Dendritic cell treated with granulocyte-macrophage colony-stimulating factor and Interleukin-4, amounts not matched to agents 40 ng/mL and 50 ng/mL, for 4 days (primary cell): ENCODE data around the gene CNTFR.

ENCODE experiments used
- H3K27ac Mint-ChIP-seq: one replicate; pipeline ENCODE4 v1.8.0; 2022; ENCODE audit warnings: mild to moderate bottlenecking, mixed read lengths
- H3K27me3 Mint-ChIP-seq: one replicate; pipeline ENCODE4 v1.8.0; 2022; ENCODE audit warnings: mild to moderate bottlenecking, mixed read lengths
- H3K36me3 Mint-ChIP-seq: one replicate; pipeline ENCODE4 v1.8.0; 2022; ENCODE audit warnings: low read depth, mixed read lengths
- H3K4me1 Mint-ChIP-seq: one replicate; pipeline ENCODE4 v1.8.0; 2022; ENCODE audit warnings: low read depth, mixed read lengths
- H3K4me3 Mint-ChIP-seq: one replicate; pipeline ENCODE4 v1.8.0; 2022; ENCODE audit warnings: mild to moderate bottlenecking, moderate library complexity, mixed read lengths
- H3K9me3 Mint-ChIP-seq: one replicate; pipeline ENCODE4 v1.8.0; 2022; ENCODE audit warnings: mixed read lengths
- intact Hi-C: fragments of 100-400 bp; cut with micrococcal nuclease; formaldehyde crosslinking; loops from one replicate; pipeline ENCODE4 v1.15.0; 2022

CNTFR gene

GRCh38 chr9:34588671-34589635 lies 571 bp downstream of the CNTFR start:
- H3K4me3 Mint-ChIP-seq, result peak overlapping the region; percentile 1
- H3K9me3 Mint-ChIP-seq, result no peaks in the 10 kb centered on the region

GRCh38 chr9:34587271-34587670 lies 2.3 kb downstream of the CNTFR start:
- H3K4me1 Mint-ChIP-seq, result peaks cover 33% of the 10 kb centered on the region
- H3K27ac Mint-ChIP-seq, result no peak overlapping the region
- no peaks in the 10 kb centered on the region for H3K36me3 Mint-ChIP-seq
- H3K27me3 Mint-ChIP-seq, result peaks cover 92% of the 10 kb centered on the region
- no peaks in the 10 kb centered on the region for H3K9me3 Mint-ChIP-seq
- no peak overlapping the region for H3K4me3 Mint-ChIP-seq
- intact Hi-C loops, result no loop called here

More at GRCh38 chr9:34588671-34589635, 571 bp downstream of the CNTFR start:
- Mint-ChIP-seq H3K36me3 (no peaks in the 10 kb centered on the region), H3K27me3 (peaks cover 93% of the 10 kb centered on the region), H3K4me1 (peaks cover 48% of the 10 kb centered on the region), H3K27ac (no peak overlapping the region)
- intact Hi-C loops, result no loop called here

GRCh38 chr9:34585946-34586669 lies 3.4 kb downstream of the CNTFR start:
- Mint-ChIP-seq H3K4me3 (no peak overlapping the region), H3K36me3 (no peaks in the 10 kb centered on the region), H3K4me1 (peaks cover 21% of the 10 kb centered on the region), H3K27me3 (peaks cover 88% of the 10 kb centered on the region), H3K27ac (no peak overlapping the region), H3K9me3 (no peaks in the 10 kb centered on the region)
- intact Hi-C loops, result no loop called here

GRCh38 chr9:34584970-34585369 lies 4.6 kb downstream of the CNTFR start:
- intact Hi-C loops, result no loop called here
- Mint-ChIP-seq H3K4me3 (no peak overlapping the region), H3K4me1 (peaks cover 10% of the 10 kb centered on the region), H3K27ac (no peak overlapping the region), H3K27me3 (peaks cover 88% of the 10 kb centered on the region), H3K36me3 (no peaks in the 10 kb centered on the region), H3K9me3 (no peaks in the 10 kb centered on the region)

- Mint-ChIP-seq H3K27ac (no peak overlapping the region), H3K9me3 (no peaks in the 10 kb centered on the region), H3K27me3 (peaks cover 89% of the 10 kb centered on the region), H3K4me1 (peaks cover under 1% of the 10 kb centered on the region), H3K36me3 (no peaks in the 10 kb centered on the region), H3K4me3 (no peak overlapping the region)
- intact Hi-C loops, result no loop called here
These were observed 6.7 kb downstream of the CNTFR start for GRCh38 chr9:34582787-34583186.

- Mint-ChIP-seq H3K9me3 (no peaks in the 10 kb centered on the region), H3K4me3 (no peak overlapping the region), H3K4me1 (peaks cover 6% of the 10 kb centered on the region), H3K27me3 (peaks cover 88% of the 10 kb centered on the region), H3K36me3 (no peaks in the 10 kb centered on the region), H3K27ac (no peak overlapping the region)
- intact Hi-C loops, result no loop called here
These were observed 8.2 kb downstream of the CNTFR start for GRCh38 chr9:34581318-34581717.

GRCh38 chr9:34580358-34580757 lies 9.2 kb downstream of the CNTFR start:
- Mint-ChIP-seq H3K4me3 (no peak overlapping the region), H3K9me3 (no peaks in the 10 kb centered on the region), H3K4me1 (peaks cover 6% of the 10 kb centered on the region), H3K27ac (no peak overlapping the region), H3K27me3 (peaks cover 86% of the 10 kb centered on the region), H3K36me3 (no peaks in the 10 kb centered on the region)
- intact Hi-C loops, result no loop called here

GRCh38 chr9:34579808-34580163 lies 9.7 kb downstream of the CNTFR start:
- intact Hi-C loops, result no loop called here
- no peak overlapping the region for H3K27ac Mint-ChIP-seq
- no peak overlapping the region for H3K4me3 Mint-ChIP-seq
- H3K27me3 Mint-ChIP-seq, result peaks cover 84% of the 10 kb centered on the region
- no peaks in the 10 kb centered on the region for H3K9me3 Mint-ChIP-seq
- H3K36me3 Mint-ChIP-seq, result no peaks in the 10 kb centered on the region
- H3K4me1 Mint-ChIP-seq, result peaks cover 6% of the 10 kb centered on the region

- intact Hi-C loops, result no loop called here
- Mint-ChIP-seq H3K27ac (no peak overlapping the region), H3K4me3 (no peak overlapping the region), H3K4me1 (peaks cover 6% of the 10 kb centered on the region), H3K9me3 (no peaks in the 10 kb centered on the region), H3K27me3 (peaks cover 84% of the 10 kb centered on the region), H3K36me3 (no peaks in the 10 kb centered on the region)
These were observed 10.3 kb downstream of the CNTFR start for GRCh38 chr9:34579104-34579807.

GRCh38 chr9:34578241-34579103 lies 11.1 kb downstream of the CNTFR start:
- Mint-ChIP-seq H3K9me3 (no peaks in the 10 kb centered on the region), H3K36me3 (no peaks in the 10 kb centered on the region), H3K27me3 (peaks cover 83% of the 10 kb centered on the region), H3K4me3 (no peak overlapping the region), H3K27ac (no peak overlapping the region), H3K4me1 (peaks cover 6% of the 10 kb centered on the region)
- intact Hi-C loops, result no loop called here

- intact Hi-C loops, result no loop called here
- Mint-ChIP-seq H3K36me3 (no peaks in the 10 kb centered on the region), H3K4me3 (peak overlapping the region; percentile 30), H3K9me3 (no peaks in the 10 kb centered on the region), H3K4me1 (peaks cover 6% of the 10 kb centered on the region), H3K27me3 (peaks cover 76% of the 10 kb centered on the region), H3K27ac (no peak overlapping the region)
These were observed 11.9 kb downstream of the CNTFR start for GRCh38 chr9:34577400-34578240.

- H3K4me1 Mint-ChIP-seq, result peaks cover 6% of the 10 kb centered on the region
- H3K27me3 Mint-ChIP-seq, result peaks cover 69% of the 10 kb centered on the region
- intact Hi-C loops, result no loop called here
- no peaks in the 10 kb centered on the region for H3K36me3 Mint-ChIP-seq
- H3K4me3 Mint-ChIP-seq, result no peak overlapping the region
- no peak overlapping the region for H3K27ac Mint-ChIP-seq
- no peaks in the 10 kb centered on the region for H3K9me3 Mint-ChIP-seq
These were observed 12.7 kb downstream of the CNTFR start for GRCh38 chr9:34576597-34577399.
